Measurements from ENCODE around the gene SUFU.

DNA sequence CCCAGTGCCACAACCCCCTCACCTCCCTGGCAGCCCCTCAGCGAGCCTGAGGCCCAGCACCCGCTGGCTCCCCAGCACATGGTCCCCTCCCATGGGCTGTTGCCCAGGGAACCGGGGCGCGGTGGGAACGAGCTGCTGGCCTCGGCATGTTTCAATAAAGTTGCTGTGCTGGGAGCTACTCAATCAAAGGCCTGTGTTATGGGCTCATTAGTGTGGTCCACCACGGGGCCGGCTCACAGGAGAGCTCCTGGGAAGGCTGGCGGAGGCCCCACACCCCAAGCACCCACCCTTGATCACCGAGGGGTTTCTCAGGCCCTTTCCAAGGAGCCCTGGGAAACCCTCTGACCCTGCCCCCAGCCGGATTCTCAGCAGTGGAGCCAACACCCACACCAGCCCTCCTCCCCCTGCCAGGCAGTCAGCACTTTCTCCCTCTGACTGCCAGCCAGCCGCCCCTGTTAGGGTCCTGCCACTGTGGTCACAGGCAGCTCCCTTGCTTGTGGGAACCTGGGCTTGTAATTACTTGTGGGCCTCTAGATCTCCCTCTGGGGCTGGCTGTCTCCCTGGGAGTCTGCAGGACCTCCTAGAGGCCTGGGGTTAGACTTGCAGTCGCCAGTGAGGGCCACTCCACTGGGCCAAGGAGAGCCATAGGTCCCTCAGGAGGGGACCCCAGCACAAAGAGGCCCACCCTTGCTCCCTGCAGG, 115.7 kb downstream of the SUFU start:
- TF ChIP-seq GTF2F1 (IDR thresholded peaks at IDR 0.05; ENCODE audit: low read length) (no peak), CHD4 (IDR thresholded peaks at IDR 0.05; ENCODE audit: borderline replicate concordance, low read length) (no peak)
- TF ChIP-seq, protein P1, sequence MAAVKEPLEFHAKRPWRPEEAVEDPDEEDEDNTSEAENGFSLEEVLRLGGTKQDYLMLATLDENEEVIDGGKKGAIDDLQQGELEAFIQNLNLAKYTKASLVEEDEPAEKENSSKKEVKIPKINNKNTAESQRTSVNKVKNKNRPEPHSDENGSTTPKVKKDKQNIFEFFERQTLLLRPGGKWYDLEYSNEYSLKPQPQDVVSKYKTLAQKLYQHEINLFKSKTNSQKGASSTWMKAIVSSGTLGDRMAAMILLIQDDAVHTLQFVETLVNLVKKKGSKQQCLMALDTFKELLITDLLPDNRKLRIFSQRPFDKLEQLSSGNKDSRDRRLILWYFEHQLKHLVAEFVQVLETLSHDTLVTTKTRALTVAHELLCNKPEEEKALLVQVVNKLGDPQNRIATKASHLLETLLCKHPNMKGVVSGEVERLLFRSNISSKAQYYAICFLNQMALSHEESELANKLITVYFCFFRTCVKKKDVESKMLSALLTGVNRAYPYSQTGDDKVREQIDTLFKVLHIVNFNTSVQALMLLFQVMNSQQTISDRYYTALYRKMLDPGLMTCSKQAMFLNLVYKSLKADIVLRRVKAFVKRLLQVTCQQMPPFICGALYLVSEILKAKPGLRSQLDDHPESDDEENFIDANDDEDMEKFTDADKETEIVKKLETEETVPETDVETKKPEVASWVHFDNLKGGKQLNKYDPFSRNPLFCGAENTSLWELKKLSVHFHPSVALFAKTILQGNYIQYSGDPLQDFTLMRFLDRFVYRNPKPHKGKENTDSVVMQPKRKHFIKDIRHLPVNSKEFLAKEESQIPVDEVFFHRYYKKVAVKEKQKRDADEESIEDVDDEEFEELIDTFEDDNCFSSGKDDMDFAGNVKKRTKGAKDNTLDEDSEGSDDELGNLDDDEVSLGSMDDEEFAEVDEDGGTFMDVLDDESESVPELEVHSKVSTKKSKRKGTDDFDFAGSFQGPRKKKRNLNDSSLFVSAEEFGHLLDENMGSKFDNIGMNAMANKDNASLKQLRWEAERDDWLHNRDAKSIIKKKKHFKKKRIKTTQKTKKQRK (IDR thresholded peaks at IDR 0.05; ENCODE audit: low read length), result no peak
- TF ChIP-seq, protein P2, sequence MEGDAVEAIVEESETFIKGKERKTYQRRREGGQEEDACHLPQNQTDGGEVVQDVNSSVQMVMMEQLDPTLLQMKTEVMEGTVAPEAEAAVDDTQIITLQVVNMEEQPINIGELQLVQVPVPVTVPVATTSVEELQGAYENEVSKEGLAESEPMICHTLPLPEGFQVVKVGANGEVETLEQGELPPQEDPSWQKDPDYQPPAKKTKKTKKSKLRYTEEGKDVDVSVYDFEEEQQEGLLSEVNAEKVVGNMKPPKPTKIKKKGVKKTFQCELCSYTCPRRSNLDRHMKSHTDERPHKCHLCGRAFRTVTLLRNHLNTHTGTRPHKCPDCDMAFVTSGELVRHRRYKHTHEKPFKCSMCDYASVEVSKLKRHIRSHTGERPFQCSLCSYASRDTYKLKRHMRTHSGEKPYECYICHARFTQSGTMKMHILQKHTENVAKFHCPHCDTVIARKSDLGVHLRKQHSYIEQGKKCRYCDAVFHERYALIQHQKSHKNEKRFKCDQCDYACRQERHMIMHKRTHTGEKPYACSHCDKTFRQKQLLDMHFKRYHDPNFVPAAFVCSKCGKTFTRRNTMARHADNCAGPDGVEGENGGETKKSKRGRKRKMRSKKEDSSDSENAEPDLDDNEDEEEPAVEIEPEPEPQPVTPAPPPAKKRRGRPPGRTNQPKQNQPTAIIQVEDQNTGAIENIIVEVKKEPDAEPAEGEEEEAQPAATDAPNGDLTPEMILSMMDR (CRISPR knock-in tag; IDR thresholded peaks at IDR 0.05), result no peak
- TF ChIP-seq, protein P3, sequence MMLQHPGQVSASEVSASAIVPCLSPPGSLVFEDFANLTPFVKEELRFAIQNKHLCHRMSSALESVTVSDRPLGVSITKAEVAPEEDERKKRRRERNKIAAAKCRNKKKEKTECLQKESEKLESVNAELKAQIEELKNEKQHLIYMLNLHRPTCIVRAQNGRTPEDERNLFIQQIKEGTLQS (CRISPR knock-in tag; IDR thresholded peaks at IDR 0.05), result no peak

All from HepG2 (cell line).